ENCODE measurements around the gene CDH23.

The CDH23 gene

GRCh38 chr10:71745664-71746250 lies 349.0 kb downstream of the CDH23 start:
- peak overlapping the region; percentile 31 to 32 for H3K9ac ChIP-seq (ENCODE audit: low read depth in 1 of 2, low read length in 2 of 2)
- no peak overlapping the region for H3K27ac ChIP-seq (ENCODE audit: low read depth, low read length)
- no peak overlapping the region for H3K4me3 ChIP-seq (ENCODE audit: low read depth in 1 of 2, low read length in 2 of 2)
- H3K27me3 ChIP-seq (ENCODE audit: control insufficient read depth in 1 of 2, insufficient read depth in 2 of 2, low read length in 2 of 2): no peaks in the 10 kb centered on the region
- H3K36me3 ChIP-seq (ENCODE audit: control insufficient read depth in 1 of 2, insufficient read depth in 2 of 2, low read length in 2 of 2): peaks cover 8 to 13% of the 10 kb centered on the region in 2 donors
- peaks cover 67 to 79% of the 10 kb centered on the region in 2 donors for H3K4me1 ChIP-seq (ENCODE audit: control insufficient read depth in 1 of 2, insufficient read depth in 2 of 2, low read length in 2 of 2)
- H3K9me3 ChIP-seq (ENCODE audit: control insufficient read depth in 1 of 2, low read length in 2 of 2): no peaks in the 10 kb centered on the region

- Histone ChIP-seq H3K4me3 (ENCODE audit: low read depth in 1 of 2, low read length in 2 of 2) (no peak overlapping the region), H3K27ac (ENCODE audit: low read depth, low read length) (peak overlapping the region; percentile 83), H3K9ac (ENCODE audit: low read depth in 1 of 2, low read length in 2 of 2) (peak overlapping the region; percentile 31 to 32), H3K36me3 (ENCODE audit: control insufficient read depth in 1 of 2, insufficient read depth in 2 of 2, low read length in 2 of 2) (peaks cover 10 to 18% of the 10 kb centered on the region in 2 donors), H3K9me3 (ENCODE audit: control insufficient read depth in 1 of 2, low read length in 2 of 2) (no peaks in the 10 kb centered on the region), H3K4me1 (ENCODE audit: control insufficient read depth in 1 of 2, insufficient read depth in 2 of 2, low read length in 2 of 2) (peaks cover 70 to 73% of the 10 kb centered on the region in 2 donors), H3K27me3 (ENCODE audit: control insufficient read depth in 1 of 2, insufficient read depth in 2 of 2, low read length in 2 of 2) (no peaks in the 10 kb centered on the region)
Measured at GRCh38 chr10:71746344-71747037, 349.8 kb downstream of the CDH23 start.

- Histone ChIP-seq H3K27ac (ENCODE audit: low read depth, low read length) (peak overlapping the region; percentile 83), H3K4me3 (ENCODE audit: low read depth in 1 of 2, low read length in 2 of 2) (no peak overlapping the region), H3K9ac (ENCODE audit: low read depth in 1 of 2, low read length in 2 of 2) (peak overlapping the region; percentile 31 to 32), H3K36me3 (ENCODE audit: control insufficient read depth in 1 of 2, insufficient read depth in 2 of 2, low read length in 2 of 2) (peaks cover 13 to 24% of the 10 kb centered on the region in 2 donors), H3K4me1 (ENCODE audit: control insufficient read depth in 1 of 2, insufficient read depth in 2 of 2, low read length in 2 of 2) (peaks cover 70 to 73% of the 10 kb centered on the region in 2 donors), H3K9me3 (ENCODE audit: control insufficient read depth in 1 of 2, low read length in 2 of 2) (no peaks in the 10 kb centered on the region), H3K27me3 (ENCODE audit: control insufficient read depth in 1 of 2, insufficient read depth in 2 of 2, low read length in 2 of 2) (no peaks in the 10 kb centered on the region)
Measured at GRCh38 chr10:71747039-71747531, 350.4 kb downstream of the CDH23 start.

GRCh38 chr10:71747551-71748523 lies 351.1 kb downstream of the CDH23 start:
- Histone ChIP-seq H3K4me1 (ENCODE audit: control insufficient read depth in 1 of 2, insufficient read depth in 2 of 2, low read length in 2 of 2) (peaks cover 74 to 79% of the 10 kb centered on the region in 2 donors), H3K4me3 (ENCODE audit: low read depth in 1 of 2, low read length in 2 of 2) (peak overlapping the region in 1 of 2 donors; percentile 6), H3K27ac (ENCODE audit: low read depth, low read length) (peak overlapping the region; percentile 83), H3K27me3 (ENCODE audit: control insufficient read depth in 1 of 2, insufficient read depth in 2 of 2, low read length in 2 of 2) (no peaks in the 10 kb centered on the region), H3K36me3 (ENCODE audit: control insufficient read depth in 1 of 2, insufficient read depth in 2 of 2, low read length in 2 of 2) (peaks cover 16 to 30% of the 10 kb centered on the region in 2 donors), H3K9me3 (ENCODE audit: control insufficient read depth in 1 of 2, low read length in 2 of 2) (no peaks in the 10 kb centered on the region), H3K9ac (ENCODE audit: low read depth in 1 of 2, low read length in 2 of 2) (peak overlapping the region; percentile 31 to 56)

GRCh38 chr10:71748671-71749191 lies 352.0 kb downstream of the CDH23 start:
- H3K27ac ChIP-seq (ENCODE audit: low read depth, low read length): peak overlapping the region; percentile 59
- H3K4me1 ChIP-seq (ENCODE audit: control insufficient read depth in 1 of 2, insufficient read depth in 2 of 2, low read length in 2 of 2): peaks cover 81 to 83% of the 10 kb centered on the region in 2 donors

GRCh38 chr10:71749396-71749795 lies 352.7 kb downstream of the CDH23 start:
- H3K27ac ChIP-seq (ENCODE audit: low read depth, low read length): peak overlapping the region; percentile 59
- H3K9me3 ChIP-seq (ENCODE audit: control insufficient read depth in 1 of 2, low read length in 2 of 2): no peaks in the 10 kb centered on the region
- peak overlapping the region; percentile 46 to 56 for H3K9ac ChIP-seq (ENCODE audit: low read depth in 1 of 2, low read length in 2 of 2)
- H3K36me3 ChIP-seq (ENCODE audit: control insufficient read depth in 1 of 2, insufficient read depth in 2 of 2, low read length in 2 of 2): peaks cover 16 to 31% of the 10 kb centered on the region in 2 donors
- no peak overlapping the region for H3K4me3 ChIP-seq (ENCODE audit: low read depth in 1 of 2, low read length in 2 of 2)
- peaks cover 88 to 89% of the 10 kb centered on the region in 2 donors for H3K4me1 ChIP-seq (ENCODE audit: control insufficient read depth in 1 of 2, insufficient read depth in 2 of 2, low read length in 2 of 2)
- no peaks in the 10 kb centered on the region for H3K27me3 ChIP-seq (ENCODE audit: control insufficient read depth in 1 of 2, insufficient read depth in 2 of 2, low read length in 2 of 2)

More at GRCh38 chr10:71748671-71749191, 352.0 kb downstream of the CDH23 start:
- Histone ChIP-seq H3K4me3 (ENCODE audit: low read depth in 1 of 2, low read length in 2 of 2) (no peak overlapping the region), H3K9ac (ENCODE audit: low read depth in 1 of 2, low read length in 2 of 2) (peak overlapping the region; percentile 46 to 56), H3K36me3 (ENCODE audit: control insufficient read depth in 1 of 2, insufficient read depth in 2 of 2, low read length in 2 of 2) (peaks cover 16 to 30% of the 10 kb centered on the region in 2 donors), H3K27me3 (ENCODE audit: control insufficient read depth in 1 of 2, insufficient read depth in 2 of 2, low read length in 2 of 2) (no peaks in the 10 kb centered on the region), H3K9me3 (ENCODE audit: control insufficient read depth in 1 of 2, low read length in 2 of 2) (no peaks in the 10 kb centered on the region)

- H3K9ac ChIP-seq (ENCODE audit: low read depth in 1 of 2, low read length in 2 of 2): peak overlapping the region; percentile 1 to 56
- peaks cover 20 to 39% of the 10 kb centered on the region in 2 donors for H3K36me3 ChIP-seq (ENCODE audit: control insufficient read depth in 1 of 2, insufficient read depth in 2 of 2, low read length in 2 of 2)
- no peaks in the 10 kb centered on the region for H3K27me3 ChIP-seq (ENCODE audit: control insufficient read depth in 1 of 2, insufficient read depth in 2 of 2, low read length in 2 of 2)
- peaks cover 92 to 94% of the 10 kb centered on the region in 2 donors for H3K4me1 ChIP-seq (ENCODE audit: control insufficient read depth in 1 of 2, insufficient read depth in 2 of 2, low read length in 2 of 2)
- no peak overlapping the region for H3K27ac ChIP-seq (ENCODE audit: low read depth, low read length)
- no peaks in the 10 kb centered on the region for H3K9me3 ChIP-seq (ENCODE audit: control insufficient read depth in 1 of 2, low read length in 2 of 2)
- H3K4me3 ChIP-seq (ENCODE audit: low read depth in 1 of 2, low read length in 2 of 2): no peak overlapping the region
Measured at GRCh38 chr10:71750124-71750841, 353.6 kb downstream of the CDH23 start.

GRCh38 chr10:71750986-71751385 lies 354.3 kb downstream of the CDH23 start:
- H3K36me3 ChIP-seq (ENCODE audit: control insufficient read depth in 1 of 2, insufficient read depth in 2 of 2, low read length in 2 of 2): peaks cover 23 to 42% of the 10 kb centered on the region in 2 donors

More at GRCh38 chr10:71750986-71751385, 354.3 kb downstream of the CDH23 start:
- Histone ChIP-seq H3K9ac (ENCODE audit: low read depth in 1 of 2, low read length in 2 of 2) (no peak overlapping the region), H3K4me3 (ENCODE audit: low read depth in 1 of 2, low read length in 2 of 2) (no peak overlapping the region), H3K27ac (ENCODE audit: low read depth, low read length) (no peak overlapping the region), H3K9me3 (ENCODE audit: control insufficient read depth in 1 of 2, low read length in 2 of 2) (no peaks in the 10 kb centered on the region), H3K4me1 (ENCODE audit: control insufficient read depth in 1 of 2, insufficient read depth in 2 of 2, low read length in 2 of 2) (peaks cover 92 to 93% of the 10 kb centered on the region in 2 donors), H3K27me3 (ENCODE audit: control insufficient read depth in 1 of 2, insufficient read depth in 2 of 2, low read length in 2 of 2) (no peaks in the 10 kb centered on the region)
